GM12892 (cell line): ENCODE data around the gene MECP2.

Source experiments
- POLR2A ChIP-seq: IDR thresholded peaks from 2 replicates; pipeline ENCODE4 v1.6.1; 2011; ENCODE audit warnings: low read depth, low read length, control low read depth
- POLR2AphosphoS5 ChIP-seq: IDR thresholded peaks from 2 replicates; pipeline ENCODE4 v1.6.1; 2011; ENCODE audit warnings: low read depth, low read length, control low read depth
- TAF1 ChIP-seq: IDR thresholded peaks from 2 replicates; pipeline ENCODE4 v1.6.1; 2011; ENCODE audit warnings: low read depth, mild to moderate bottlenecking, control low read depth, low read length, borderline replicate concordance

DNA sequence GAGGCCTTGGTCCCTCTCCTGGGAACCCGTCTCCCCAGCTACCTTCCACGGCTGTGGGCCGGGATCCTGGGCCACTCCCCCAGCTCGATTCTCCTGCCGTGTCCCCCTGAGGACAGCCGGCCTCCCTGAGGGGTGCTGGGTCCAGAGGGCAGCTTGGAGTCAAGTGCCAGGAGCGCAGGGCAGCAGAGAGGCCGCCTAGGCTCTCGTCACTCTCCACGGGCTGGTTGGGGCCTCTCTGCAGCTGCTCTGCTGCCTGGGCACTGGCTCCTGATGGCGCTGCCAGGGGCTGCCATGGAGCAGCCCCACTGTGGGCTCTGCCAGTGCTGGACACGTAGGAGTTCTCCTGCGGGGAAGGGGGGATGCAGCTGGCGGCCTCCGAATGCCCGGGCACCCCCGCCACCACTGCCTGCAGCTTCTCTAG lies 84.5 kb downstream of the MECP2 start:
- TF ChIP-seq TAF1 (no peak), POLR2AphosphoS5 (no peak), POLR2A (no peak)
